ENCODE data around the gene SPACA6. TPM values are rescaled to one million over a fixed set of nuclear protein-coding genes. Genes with fewer than 3 reads are reported as not detected.

SPACA6 gene
- total RNA-seq, 5 donors from 2014 or later (not counting 1 experiment from before 2014, with no cell fraction given): 5.5 to 9.9 (median 6.9) TPM

DNA sequence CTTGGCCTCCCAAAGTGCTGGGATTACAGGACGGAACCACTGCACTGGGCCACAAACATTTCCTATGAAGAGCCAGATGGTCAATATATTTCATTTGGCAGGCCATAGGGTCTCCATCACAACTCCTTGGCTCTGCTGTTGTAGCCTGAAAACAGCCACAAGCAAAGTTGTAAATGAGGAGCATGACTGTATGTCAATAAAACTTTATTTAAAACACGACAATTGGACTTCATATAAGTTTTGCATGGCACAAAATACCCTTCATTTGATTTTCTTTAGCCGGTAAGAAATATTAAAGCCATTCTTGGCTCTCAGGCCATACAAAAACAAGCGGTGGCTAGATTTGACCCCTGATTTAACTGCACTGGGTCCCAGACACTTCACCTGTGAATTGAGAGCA is 61.6 kb downstream of the SPACA6 start:
- POLR2A ChIA-PET: no interaction called here
- Histone ChIP-seq H3K27ac (ENCODE audit: low read length) (no peak overlapping the region), H3K27me3 (replicated peaks in 1 of 2; ENCODE audit: control insufficient read depth in 2 of 2, extremely low read depth in 1 of 2, insufficient read depth in 2 of 2, low read length in 1 of 2) (no peaks in the 10 kb centered on the region), H3K36me3 (ENCODE audit: control insufficient read depth in 2 of 2, extremely low read depth in 1 of 2, insufficient read depth in 1 of 2, low read length in 1 of 2) (no peaks in the 10 kb centered on the region), H3K9me3 (no peaks in the 10 kb centered on the region), H3K4me1 (ENCODE audit: control insufficient read depth in 1 of 2, extremely low read depth in 1 of 2, insufficient read depth in 2 of 2, low read length in 2 of 2) (no peaks in the 10 kb centered on the region), H3K4me3 (ENCODE audit: control insufficient read depth in 1 of 2, extremely low read depth in 1 of 2, low read length in 1 of 2) (no peak overlapping the region)
- WGBS (ENCODE audit: insufficient coverage): 85% methylated on average over 4 of the region's 4 CpGs
- no peak for DNase-seq
- Mint-ChIP-seq H3K27ac (no peak overlapping the region), H3K4me1 (no peaks in the 10 kb centered on the region), H3K9me3 (peaks cover 2 to 9% (median 7%) of the 10 kb centered on the region in 3 donors), H3K4me3 (no peak overlapping the region), H3K36me3 (no peaks in the 10 kb centered on the region), H3K27me3 (peaks cover 3 to 20% of the 10 kb centered on the region in 2 donors)
- no peak for ATAC-seq (replicated peaks in 1 of 4)
- CTCF ChIA-PET: no interaction called here

Other genes with a start within 250 kb of the SPACA6 start
- gene SIGLEC8, start 234.9 kb upstream of the SPACA6 start, total RNA-seq: not detected
- gene CEACAM18, start 214.8 kb upstream of the SPACA6 start, total RNA-seq: not detected
- gene SIGLEC12, start 191.5 kb upstream of the SPACA6 start, total RNA-seq: not detected
- under 1 TPM in 4 of 5 donors, not detected in 1; 0.23 to 0.79 (median 0.64) TPM for gene SIGLEC6, start 161.7 kb upstream of the SPACA6 start, total RNA-seq
- 10 to 100 TPM in 3 of 5 donors, 1 to 10 TPM in 2; 6.7 to 16.8 (median 12.3) TPM for gene ZNF175, start 122.0 kb upstream of the SPACA6 start, total RNA-seq
- gene SIGLEC5, start 62.9 kb upstream of the SPACA6 start, total RNA-seq: under 1 TPM in 2 of 5 donors, not detected in 3; 0.16 to 0.26 TPM
- gene SIGLEC14, start 46.5 kb upstream of the SPACA6 start, total RNA-seq: 1 to 10 TPM in 1 of 5 donors, under 1 TPM in 2, not detected in 2; 0.68 to 1.1 (median 0.93) TPM
- gene HAS1, start 30.7 kb downstream of the SPACA6 start, total RNA-seq: not detected
- gene FPR1, start 58.5 kb downstream of the SPACA6 start, total RNA-seq: under 1 TPM in 2 of 5 donors, not detected in 3; 0.13 to 0.19 TPM
- not detected for gene FPR2, start 67.8 kb downstream of the SPACA6 start, total RNA-seq
- under 1 TPM in 1 of 5 donors, not detected in 4; 0.20 TPM for gene FPR3, start 101.8 kb downstream of the SPACA6 start, total RNA-seq
- 10 to 100 TPM in 4 of 5 donors, 1 to 10 TPM in 1; 8.7 to 17.8 (median 13.7) TPM for gene ZNF577, start 194.6 kb downstream of the SPACA6 start, total RNA-seq
- 10 to 100 TPM; 12.4 to 28.2 (median 23.8) TPM for gene ZNF649, start 211.7 kb downstream of the SPACA6 start, total RNA-seq
- 1 to 10 TPM; 1.1 to 8.8 (median 4.7) TPM for gene ZNF613, start 234.1 kb downstream of the SPACA6 start, total RNA-seq

Measured in T-cell (primary cell).